IPS DF 4.7 (cell line): Measurements from ENCODE around the gene ZFP36.
"Not testable (repeated sequence)": the region's sequence is repeated elsewhere in the genome, so short reads cannot be mapped to it uniquely, and the experiment has no call there.

Experiments
- DNase-seq: peaks from one replicate; pipeline ENCODE4 v3.0.0-alpha.2; 2013; ENCODE audit warnings: low spot score; ENCODE audit errors: extremely low read depth

The ZFP36 gene

DNA sequence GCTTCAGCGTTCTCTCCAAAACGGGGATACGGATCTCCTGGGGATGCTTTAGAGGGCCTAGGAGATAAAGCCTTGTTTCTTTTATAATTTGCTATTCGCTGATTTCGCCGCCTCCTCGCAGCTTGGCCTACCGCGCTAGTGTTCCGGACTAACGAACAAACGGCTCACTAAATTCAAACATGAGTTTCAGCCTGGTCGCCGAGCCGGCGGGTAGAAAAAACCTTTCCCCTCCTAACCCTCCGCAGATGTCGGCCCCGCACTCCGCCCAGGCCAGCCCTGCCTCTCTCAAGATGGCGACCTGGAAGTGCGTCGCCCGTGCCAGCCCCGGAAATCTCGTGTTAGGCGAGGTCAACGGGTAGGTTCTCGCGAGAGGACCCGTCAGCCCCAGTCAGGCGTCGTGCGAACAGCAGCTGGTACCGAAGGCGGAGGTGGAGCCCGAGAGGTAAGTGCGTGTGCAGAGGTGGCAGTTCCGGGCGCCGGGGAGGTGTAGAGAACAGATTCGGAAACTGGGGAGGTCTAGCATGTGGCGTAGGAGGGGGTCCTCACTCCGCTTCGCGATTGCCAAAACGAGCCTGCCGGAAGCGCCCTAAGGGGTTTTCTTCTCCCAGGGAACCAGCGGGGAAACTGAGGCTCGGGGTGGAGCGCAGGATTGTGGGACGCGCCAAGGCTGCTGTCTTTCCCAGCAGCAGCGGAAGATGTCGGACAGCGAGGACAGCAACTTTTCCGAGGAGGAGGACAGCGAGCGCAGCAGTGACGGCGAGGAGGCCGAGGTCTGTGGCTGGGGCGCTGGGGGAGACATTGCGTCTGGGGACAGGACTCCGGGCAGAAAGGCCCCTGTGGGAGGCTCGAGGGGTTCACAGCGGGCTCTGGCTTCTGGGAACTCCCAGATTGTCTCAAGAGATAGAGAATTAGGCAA, 38.8 kb downstream of the ZFP36 start, which contains the start of gene SUPT5H:
TSS of gene SUPT5H (plus strand) at position 387 of the 916 bp plus-strand sequence. CDS start at position 696, 309 bp downstream.
- peak; percentile 92 for DNase-seq

DNA sequence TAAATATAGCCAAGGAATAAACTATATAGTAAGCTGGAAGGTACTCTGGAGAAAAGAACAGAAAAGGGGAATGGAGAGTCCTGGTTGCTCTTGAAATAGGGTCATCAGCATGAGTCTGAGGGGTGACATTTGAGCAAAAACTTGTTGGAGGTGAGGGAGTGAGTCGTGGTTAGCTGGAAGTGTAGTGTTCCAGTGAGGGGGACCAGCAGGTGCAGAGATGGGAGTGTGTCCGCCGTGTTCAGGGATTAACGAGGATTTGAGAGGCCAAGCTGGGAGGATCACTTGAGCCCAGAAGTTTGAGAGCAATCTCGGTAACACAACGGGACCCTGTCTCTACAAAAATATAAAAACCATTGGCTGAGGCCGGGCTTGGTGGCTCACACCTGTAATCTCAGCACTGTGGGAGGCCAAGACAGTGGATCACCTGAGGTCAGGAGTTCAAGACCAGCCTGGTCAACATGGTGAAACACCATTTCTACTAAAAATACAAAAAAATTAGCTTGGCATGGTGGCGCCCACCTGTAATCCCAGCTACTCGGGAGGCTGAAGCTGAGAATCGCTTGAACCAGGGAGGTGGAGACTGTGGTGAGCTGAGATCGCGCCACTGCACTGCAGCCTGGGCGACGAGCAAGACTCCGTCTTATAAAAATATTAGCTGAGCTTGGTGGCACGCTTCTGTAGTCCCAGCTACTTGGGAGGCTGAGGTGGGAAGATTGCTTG, 39.9 kb downstream of the ZFP36 start:
- DNase-seq = no peak

DNA sequence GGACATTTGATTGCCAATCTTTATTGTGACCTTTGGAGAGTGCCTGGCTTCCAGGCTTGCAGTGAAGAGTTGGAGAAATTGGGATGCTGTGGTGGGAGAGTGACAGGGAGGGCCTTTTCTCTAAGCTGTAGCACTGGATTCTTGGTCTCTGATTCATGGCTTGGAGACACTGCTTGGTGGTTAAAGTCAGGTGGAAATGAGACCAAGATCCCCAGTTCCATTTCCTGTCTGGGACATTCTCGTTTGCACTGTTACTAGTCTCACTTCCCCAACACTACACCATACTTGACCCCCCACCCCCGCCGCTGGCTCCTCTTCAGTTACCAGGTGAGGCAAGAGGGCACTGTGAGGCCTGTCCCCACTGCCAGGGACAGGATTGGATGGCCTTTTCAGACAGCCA, 41.6 kb downstream of the ZFP36 start:
- no peak for DNase-seq

DNA sequence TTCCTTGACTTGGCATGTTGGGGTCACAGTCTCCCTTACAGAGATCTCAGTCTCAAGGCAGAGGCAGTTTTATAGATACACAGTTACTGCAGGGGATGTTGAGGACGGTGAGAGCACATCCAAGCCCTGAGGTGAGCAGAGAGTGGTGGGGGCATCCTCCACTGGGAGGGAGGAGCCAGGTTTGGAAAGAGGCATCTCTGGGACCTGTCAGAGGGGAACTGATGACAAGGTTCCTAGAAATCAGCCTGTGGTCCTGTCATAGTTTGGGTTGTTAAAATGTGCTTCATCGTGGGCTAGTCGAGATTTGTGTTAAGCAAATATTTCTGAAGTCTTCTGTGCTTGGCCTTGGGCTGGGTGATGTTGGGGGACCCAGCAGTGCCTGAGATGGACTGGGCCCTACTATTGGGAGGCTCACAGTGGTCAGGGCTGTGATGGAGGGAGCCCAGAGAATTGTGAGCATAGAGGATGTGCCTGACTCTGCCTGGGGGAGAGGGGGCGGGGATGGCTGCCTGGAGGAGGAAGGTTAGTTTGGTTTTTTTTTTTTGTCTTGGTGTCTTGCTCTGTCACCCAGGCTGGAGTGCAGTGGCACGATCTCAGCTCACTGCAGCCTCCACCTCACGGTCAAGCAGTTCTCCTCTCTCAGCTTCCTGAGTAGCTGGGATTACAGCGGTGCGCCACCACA, 42.6 kb downstream of the ZFP36 start:
- DNase-seq = no peak

DNA sequence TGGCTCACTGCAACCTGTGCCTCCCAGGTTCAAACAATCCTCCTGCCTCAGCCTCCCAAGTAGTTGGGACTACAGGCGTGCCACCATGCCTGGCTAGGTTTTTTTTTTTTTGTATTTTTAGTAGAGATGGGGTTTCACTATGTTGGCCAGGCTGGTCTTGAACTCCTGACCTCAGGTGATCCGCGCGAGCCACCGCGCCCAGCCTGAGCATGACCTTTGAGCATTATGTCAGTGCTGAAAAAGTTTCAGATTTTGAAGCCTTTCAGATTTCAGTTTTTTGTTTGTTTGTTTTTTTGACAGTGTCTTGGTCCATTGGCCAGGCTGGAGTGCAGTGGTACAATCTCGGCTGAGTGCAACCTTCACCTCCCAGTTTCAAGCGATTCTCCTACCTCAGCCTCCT, 44.6 kb downstream of the ZFP36 start:
- not testable (repeated sequence) for DNase-seq
